ENCODE measurements around the gene BCL2.
"Not testable (repeated sequence)": the region's sequence is repeated elsewhere in the genome, so short reads cannot be mapped to it uniquely, and the experiment has no call there.

BCL2 gene

GRCh38 chr18:63257453-63257852, 62.1 kb downstream of the BCL2 start:
- no peak for DNase-seq

DNA sequence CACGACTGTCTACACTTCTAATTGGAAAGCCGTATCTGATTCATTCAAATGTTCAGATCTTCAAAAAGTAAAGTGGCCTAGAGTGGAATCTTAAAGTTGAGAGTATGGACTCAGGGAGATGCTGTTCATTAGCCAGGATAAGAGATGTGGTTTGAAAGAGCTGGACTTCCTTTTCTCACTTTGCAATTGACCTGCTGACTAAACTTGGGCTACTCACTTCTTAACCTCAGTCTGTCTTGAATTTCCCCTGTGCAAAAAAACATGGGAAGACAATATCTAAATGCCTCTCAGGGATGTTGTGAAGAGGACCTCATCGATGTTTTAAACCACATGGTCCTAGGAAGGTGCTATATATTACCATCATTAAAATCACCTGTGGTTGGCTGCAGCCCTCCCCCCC, 64.1 kb downstream of the BCL2 start:
- DNase-seq: no peak

GRCh38 chr18:63254716-63255399, 64.7 kb downstream of the BCL2 start:
- DNase-seq: no peak

DNA sequence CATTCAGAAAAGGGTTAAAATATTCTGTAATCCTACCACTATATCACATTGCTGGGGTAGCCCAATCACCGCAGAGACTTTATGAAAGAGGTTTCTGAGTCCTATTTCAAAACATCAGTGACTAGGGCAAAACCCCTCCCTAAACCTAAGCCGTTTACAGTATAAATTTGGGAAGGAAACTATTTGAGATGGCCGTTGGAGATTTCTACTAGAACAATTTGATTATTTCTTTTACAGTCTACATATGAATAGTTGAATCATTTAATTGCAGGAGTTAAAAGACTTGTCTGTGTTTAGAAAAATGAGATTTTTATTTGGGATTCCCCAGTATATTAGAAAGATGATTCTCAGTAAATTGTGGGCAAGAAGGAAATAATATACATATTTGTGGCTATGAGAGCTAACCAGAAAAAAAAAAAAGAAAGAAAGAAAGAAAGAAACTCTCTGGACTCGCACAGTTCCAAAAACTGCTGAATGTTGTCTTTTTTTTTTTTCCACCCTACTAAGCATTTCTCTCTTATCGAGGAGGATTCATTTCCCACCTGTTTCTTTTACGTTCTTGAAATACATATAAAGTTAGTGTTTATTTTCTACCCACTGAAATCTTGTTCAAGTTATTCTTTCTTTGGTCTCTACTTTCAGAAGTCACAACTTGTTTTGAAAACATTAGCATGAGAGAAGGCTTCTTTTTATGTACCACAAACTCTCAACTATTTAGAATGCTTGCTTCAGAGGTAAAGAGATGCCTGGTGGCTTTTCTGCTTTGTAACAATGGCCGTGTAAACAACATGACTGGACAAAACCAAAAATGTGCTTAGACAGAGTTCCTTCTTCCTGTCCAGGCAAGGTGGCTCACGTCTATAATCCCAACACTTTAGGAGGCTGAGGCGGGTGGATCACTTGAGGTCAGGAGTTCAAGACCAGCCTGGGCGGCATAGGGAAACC, 65.9 kb downstream of the BCL2 start:
- no peak for DNase-seq

DNA sequence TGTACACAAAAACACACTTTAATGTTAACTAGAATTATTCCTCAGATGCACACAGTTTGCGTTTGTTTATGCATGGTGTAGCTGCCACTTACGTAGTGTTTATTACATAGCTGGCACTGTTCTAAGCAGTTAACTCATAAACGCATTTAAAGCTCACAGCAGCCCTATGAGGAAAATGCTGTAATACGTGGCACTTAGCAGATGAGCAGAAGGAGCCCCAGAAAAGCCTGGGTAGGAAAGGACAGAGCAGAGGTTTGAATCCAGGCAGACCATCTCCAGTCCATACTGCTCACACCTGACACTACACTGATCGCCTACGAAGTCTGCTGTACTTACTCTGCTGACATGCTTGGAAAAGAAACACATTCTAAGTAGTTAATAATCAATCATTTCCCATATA, 66.6 kb downstream of the BCL2 start:
- no peak for DNase-seq

DNA sequence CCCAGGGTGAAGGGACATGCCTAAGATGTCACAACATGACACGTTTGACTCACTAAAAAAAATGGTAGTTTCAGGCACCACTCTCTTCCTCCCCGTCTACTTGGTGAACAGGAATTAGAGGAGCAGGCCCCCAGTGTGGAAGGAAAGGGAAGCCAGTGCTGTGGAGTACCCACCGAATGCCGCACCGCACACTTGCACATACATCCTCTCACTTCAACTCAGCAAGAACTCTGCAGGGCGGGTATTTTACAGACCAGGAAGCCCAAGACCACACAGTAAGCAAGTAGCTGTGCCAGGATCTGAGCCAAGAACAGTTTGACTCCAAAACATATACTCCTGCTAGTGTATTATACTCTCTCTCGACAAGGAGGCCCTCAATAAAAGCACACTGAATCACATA, 69.8 kb downstream of the BCL2 start:
- no peak for DNase-seq

- no peak for DNase-seq
Measured at GRCh38 chr18:63247926-63248325, 71.6 kb downstream of the BCL2 start.

DNA sequence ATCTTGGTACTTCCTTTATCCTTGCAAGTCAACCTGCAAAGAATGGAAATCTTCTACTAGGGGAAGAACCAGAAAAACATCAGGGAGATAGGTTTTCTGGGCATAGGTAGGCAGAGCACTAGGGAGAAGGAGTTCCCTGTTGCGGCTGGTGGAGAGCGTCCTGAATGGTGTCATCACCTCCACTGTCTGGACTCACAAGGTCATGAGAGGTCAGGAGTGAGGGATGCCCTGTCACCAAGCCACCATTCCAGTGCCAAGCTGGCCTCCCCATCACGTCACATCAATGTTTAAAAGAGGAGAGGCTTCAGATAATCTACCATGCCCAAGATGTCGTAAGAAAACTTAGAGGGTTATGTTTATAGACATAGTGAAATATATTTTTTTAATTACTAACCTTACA, 72.1 kb downstream of the BCL2 start:
- DNase-seq: no peak

- DNase-seq: no peak
Measured at GRCh38 chr18:63245600-63245999, 74.0 kb downstream of the BCL2 start.

DNA sequence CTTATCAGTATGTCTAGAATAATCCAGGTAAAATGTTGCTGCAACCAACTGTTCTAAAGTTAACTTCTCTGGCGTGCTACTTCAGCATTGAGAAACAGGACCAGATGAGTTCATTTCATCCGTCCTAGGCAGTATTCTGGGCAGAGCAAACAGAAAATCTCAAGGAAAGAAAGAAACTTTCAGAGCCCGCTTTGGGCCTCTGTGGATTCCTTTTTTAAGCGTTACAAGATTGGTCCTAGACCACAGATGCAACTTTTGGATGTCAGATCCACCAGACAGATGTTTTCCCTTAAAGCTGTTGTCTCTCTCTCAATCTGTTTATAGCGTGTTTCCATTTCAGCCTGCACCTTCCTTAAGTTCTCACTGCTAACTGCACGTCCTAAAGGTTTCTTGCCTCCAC, 75.0 kb downstream of the BCL2 start:
- no peak for DNase-seq

DNA sequence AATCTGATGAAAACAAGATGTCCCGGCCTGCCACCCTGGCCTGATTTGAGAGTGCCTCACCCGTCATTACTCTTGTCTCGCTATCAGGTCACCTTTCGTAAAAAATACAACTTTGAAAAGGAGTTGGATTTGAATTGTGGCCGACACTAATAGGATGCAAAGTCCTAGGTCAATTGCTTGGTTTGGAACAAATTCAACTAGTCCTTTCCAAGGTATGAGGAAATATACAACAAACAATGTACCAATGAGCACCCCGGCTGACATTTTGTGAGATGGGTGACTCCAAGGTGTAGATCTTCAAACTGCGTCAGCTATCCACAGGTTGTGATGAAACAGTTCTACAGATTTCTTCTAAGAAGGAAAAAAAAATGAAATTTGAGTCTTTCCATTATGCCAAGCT, 77.8 kb downstream of the BCL2 start:
- no peak for DNase-seq

- DNase-seq: no peak
Measured at GRCh38 chr18:63241317-63241712, 78.3 kb downstream of the BCL2 start.

- no peak for DNase-seq
Measured at GRCh38 chr18:63240531-63241316, 78.8 kb downstream of the BCL2 start.

GRCh38 chr18:63238693-63239075, 80.9 kb downstream of the BCL2 start:
- DNase-seq: no peak

- DNase-seq: no peak
Measured at GRCh38 chr18:63237881-63238692, 81.5 kb downstream of the BCL2 start.

DNA sequence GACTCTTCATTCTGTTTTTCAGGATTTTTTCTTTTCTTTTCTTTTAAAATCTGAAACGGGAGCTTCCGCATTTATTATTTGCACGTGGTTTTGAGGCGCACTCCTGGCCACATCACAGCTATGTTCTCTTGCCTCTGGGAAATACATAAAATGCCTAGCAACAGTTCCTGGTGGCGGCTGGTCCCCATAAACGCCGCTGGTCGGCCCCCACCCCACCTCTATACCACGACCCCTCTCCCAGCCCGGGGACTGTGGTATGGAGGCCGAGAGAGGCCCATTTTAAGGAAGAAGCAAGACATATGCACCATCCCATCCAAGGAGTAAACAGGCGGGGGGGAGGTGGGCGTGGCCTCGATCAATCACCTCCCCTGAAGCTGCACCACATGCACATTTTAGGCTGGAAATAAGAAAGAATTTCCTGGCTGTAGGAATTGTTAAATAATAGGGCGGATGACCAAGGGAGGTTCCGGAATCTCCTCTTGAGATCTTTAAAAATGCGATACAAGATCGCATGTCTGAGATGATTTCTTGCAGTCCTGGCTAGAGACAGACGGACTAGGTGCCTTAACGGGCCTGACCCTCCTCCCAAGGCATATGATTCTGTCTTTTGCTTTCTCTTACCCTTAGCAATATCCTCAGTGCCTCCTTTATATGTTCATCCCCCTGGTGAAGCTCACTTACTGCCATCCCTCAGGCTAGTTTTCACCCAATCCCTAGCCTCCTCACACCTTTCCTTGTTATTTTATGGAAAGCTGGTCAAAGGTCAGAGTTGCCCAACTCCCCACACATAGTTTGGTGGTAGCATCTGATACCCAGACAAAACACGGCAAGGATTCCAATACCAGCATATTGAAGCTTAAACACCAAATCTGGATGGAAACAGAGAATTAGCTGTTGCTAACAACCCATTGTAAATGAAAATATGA, 82.4 kb downstream of the BCL2 start:
- no peak for DNase-seq

- DNase-seq: no peak
Measured at GRCh38 chr18:63236406-63236805, 83.2 kb downstream of the BCL2 start.

DNA sequence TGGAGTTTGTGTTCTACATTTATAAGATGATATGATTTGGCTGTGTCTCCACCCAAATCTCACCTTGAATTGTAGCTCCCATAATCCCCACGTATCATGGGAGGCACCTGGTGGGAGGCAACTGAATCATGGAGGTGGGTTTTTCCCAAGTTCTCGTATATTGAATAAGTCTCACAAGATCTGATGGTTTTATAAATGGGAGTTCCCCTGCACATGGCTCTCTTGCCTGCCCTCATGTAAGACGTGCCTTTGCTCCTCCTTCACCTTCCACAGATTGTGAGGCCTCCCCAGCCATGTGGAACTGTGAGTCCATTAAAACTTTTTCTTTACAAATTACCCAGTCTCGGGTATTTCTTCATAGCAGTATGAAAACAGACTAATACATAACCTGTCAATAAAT, 83.6 kb downstream of the BCL2 start:
- DNase-seq: not testable (repeated sequence)

- DNase-seq: no peak
Measured at GRCh38 chr18:63234841-63235240, 84.7 kb downstream of the BCL2 start.

GRCh38 chr18:63234432-63234831, 85.1 kb downstream of the BCL2 start:
- DNase-seq: no peak

GRCh38 chr18:63233334-63233733, 86.2 kb downstream of the BCL2 start:
- DNase-seq: no peak

DNA sequence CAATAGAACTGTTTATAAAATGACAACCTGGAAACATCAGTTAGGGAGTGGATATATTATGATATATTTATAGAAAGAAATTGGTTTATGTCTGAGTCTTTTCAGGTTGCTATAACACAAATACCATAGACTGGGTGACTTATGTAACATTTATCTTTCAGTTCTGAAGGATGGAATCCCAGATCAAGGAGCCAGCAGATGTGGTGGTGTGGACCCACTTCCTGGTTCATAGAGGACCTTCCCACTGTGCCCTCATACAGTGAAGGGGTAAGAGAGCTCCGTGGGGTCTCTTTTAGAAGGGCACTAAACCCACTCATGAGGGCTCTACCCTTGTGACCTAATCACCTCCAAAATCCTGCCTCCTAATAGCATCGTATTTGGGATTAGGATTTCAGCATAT, 86.7 kb downstream of the BCL2 start:
- no peak for DNase-seq

Measured in activated gamma-delta T cell treated with Interleukin-2 at 50 U/mL for 16 hours (primary cell).